K562 (cell line): ENCODE data around the gene DNAJB2. TPM values are rescaled to one million over a fixed set of nuclear protein-coding genes. Genes with fewer than 3 reads are reported as not detected.
A peak's percentile ranks its signal among the peaks of the same experiment; 100 is the strongest.

Experiments used
- ATF6 ChIP-seq: sonication (generic); formaldehyde crosslinking; IDR thresholded peaks from 2 replicates; pipeline ENCODE4 v1.4.0; 2020; ENCODE audit warnings: mild to moderate bottlenecking, missing genetic modification reagents
- E4F1 ChIP-seq: fragments of 250-450 bp; sonication (Bioruptor Pico); IDR thresholded peaks from 2 replicates; pipeline ENCODE4 v1.5.0; 2021; ENCODE audit warnings: mild to moderate bottlenecking, borderline replicate concordance
- GABPA ChIP-seq: fragments of 200-800 bp; sonication (Bioruptor generic); conservative IDR thresholded peaks from 2 replicates; pipeline ENCODE4 v1.6.1; 2016; ENCODE audit warnings: low read depth, missing genetic modification characterization, missing compliant biosample characterization
- ILK ChIP-seq: fragments of 450-650 bp; IDR thresholded peaks from 2 replicates; pipeline ENCODE4 v1.6.1; 2016; ENCODE audit warnings: missing genetic modification characterization, low read depth, mild to moderate bottlenecking, missing compliant biosample characterization, moderate library complexity, borderline replicate concordance
- MED1 ChIP-seq: sonication (generic); formaldehyde crosslinking; IDR thresholded peaks from 2 replicates; pipeline ENCODE4 v1.8.1; 2023; ENCODE audit warnings: missing genetic modification reagents, borderline replicate concordance
- MLLT1 ChIP-seq, 2 experiments: fragments of 450-650 bp; IDR thresholded peaks; 2 replicates each; pipeline ENCODE4 v1.6.1; 2016
- PHF20 ChIP-seq: fragments of 450-650 bp; IDR thresholded peaks from 2 replicates; pipeline ENCODE4 v1.6.1; 2018; ENCODE audit not compliant: partially characterized antibody
- PHTF2 ChIP-seq: fragments of 250-450 bp; sonication (Bioruptor Pico); IDR thresholded peaks from 2 replicates; pipeline ENCODE4 v1.5.0; 2021; ENCODE audit warnings: mild to moderate bottlenecking
- PKNOX1 ChIP-seq: fragments of 450-650 bp; IDR thresholded peaks from 2 replicates; pipeline ENCODE4 v1.6.1; 2016
- TCFL5 ChIP-seq: fragments of 250-450 bp; sonication (Bioruptor Pico); conservative IDR thresholded peaks from 2 replicates; pipeline ENCODE4 v1.6.1; 2021; ENCODE audit warnings: mild to moderate bottlenecking, moderate library complexity, matching md5 sums
- THAP7 ChIP-seq: fragments of 250-450 bp; sonication (Bioruptor Pico); IDR thresholded peaks from 2 replicates; pipeline ENCODE4 v1.5.0; 2021
- U2AF2 ChIP-seq: fragments of 200-400 bp; formaldehyde crosslinking; optimal IDR thresholded peaks from 2 replicates; pipeline ENCODE3; 2017; ENCODE audit warnings: low read depth, mild to moderate bottlenecking, low read length
- ZBTB1 ChIP-seq: sonication (generic); formaldehyde crosslinking; IDR thresholded peaks from 2 replicates; pipeline ENCODE4 v1.8.1; 2023; ENCODE audit warnings: missing genetic modification reagents, low read depth, mild to moderate bottlenecking, borderline replicate concordance
- ZBTB12 ChIP-seq: fragments of 250-450 bp; sonication (Bioruptor Pico); IDR thresholded peaks from 2 replicates; pipeline ENCODE4 v1.4.0; 2020
- ZNF175 ChIP-seq: fragments of 200-800 bp; sonication (Bioruptor generic); IDR thresholded peaks from 2 replicates; pipeline ENCODE4 v1.6.1; 2016; ENCODE audit warnings: low read depth, mild to moderate bottlenecking, missing genetic modification characterization, missing compliant biosample characterization
- ZNF184 ChIP-seq: sonication (generic); formaldehyde crosslinking; IDR thresholded peaks from 2 replicates; pipeline ENCODE4 v1.5.0; 2020; ENCODE audit warnings: missing genetic modification reagents
- ZNF217 ChIP-seq: sonication (generic); formaldehyde crosslinking; IDR thresholded peaks from 2 replicates; pipeline ENCODE4 v1.8.0; 2022; ENCODE audit warnings: mild to moderate bottlenecking, missing genetic modification reagents
- ZNF778 ChIP-seq: fragments of 450-650 bp; formaldehyde crosslinking; IDR thresholded peaks from 2 replicates; pipeline ENCODE4 v1.4.0; 2020; ENCODE audit warnings: mild to moderate bottlenecking, moderate library complexity
- polyA plus RNA-seq, 8 experiments: library from polyadenylated mRNA; depleted of rRNA in 4 of 8; stranded (reverse) in 5 of 8; unstranded in 3 of 8; fragments of >200 nt; fragmentation: Nextera tagmentation in 2 of 8; fragmentation: Illumina TruSeq in 1 of 8; extraction: Ambion mirVana in 2 of 8; extraction: Trizol in 1 of 8; gene quantifications; 2 replicates each; pipeline versions ENCODE4 v1.2.1 to v1.2.3, GENCODE V29; 2011 to 2014; ENCODE audit warnings: inconsistent platforms in 1 of 8, missing spikeins in 1 of 8
- total RNA-seq, 7 experiments: library from RNA; depleted of rRNA in 6 of 7; stranded (reverse); fragments of >200 nt in 6 of 7; fragmentation: Illumina TruSeq in 2 of 7; extraction: Trizol in 2 of 7; gene quantifications; 2 replicates each; pipeline versions ENCODE4 v1.2.1 to v1.2.3, GENCODE V29; 2011 to 2021; ENCODE audit warnings: low replicate concordance in 1 of 7

The DNAJB2 gene
- total and polyA plus RNA-seq, 9 of the 15 experiments (the other 6 are each of a cell fraction or from before 2014, with no cell fraction given), result 0.08 to 3.0 (median 2.2) TPM; not detected in 1

GRCh38 chr2:219279151-219279915 lies at the start of gene DNAJB2 (continued):
- TF ChIP-seq E4F1 (CRISPR knock-in tag) (peak; percentile 78; the same call in 1 of the 2 replicates), ZBTB12 (peak; percentile 64), PKNOX1 (no peak; the same call in 1 of the 2 replicates), THAP7 (CRISPR knock-in tag) (no peak), MED1 (CRISPR knock-in tag) (no peak), MLLT1 (IDR thresholded peaks at IDR 0.05) (no peak), GABPA (peak; percentile 63; the same call in 1 of the 2 replicates), ZBTB1 (CRISPR knock-in tag) (peak; percentile 43; the same call in 1 of the 2 replicates), ILK (tag) (no peak), TCFL5 (CRISPR knock-in tag) (no peak), ZNF217 (no peak), U2AF2 (no peak), ATF6 (CRISPR knock-in tag) (0 out of 2 replicates have a peak, but pooled peaks have one; percentile 59), ZNF184 (CRISPR knock-in tag) (no peak), PHTF2 (CRISPR knock-in tag) (no peak), PHF20 (no peak), ZNF778 (no peak), ZNF175 (CRISPR knock-in tag) (peak; percentile 96)
